ENCODE results near the gene ZMYND15.
A peak's percentile ranks its signal among the peaks of the same experiment; 100 is the strongest.

The ZMYND15 gene

GRCh38 chr17:4743898-4744297, 4.3 kb downstream of the ZMYND15 start:
- DNase-seq = no peak

- DNase-seq = no peak
These were observed 5.7 kb downstream of the ZMYND15 start for GRCh38 chr17:4744999-4745969.

GRCh38 chr17:4747847-4748246, 8.2 kb downstream of the ZMYND15 start:
- DNase-seq = peak; percentile 68

- no peak for DNase-seq
These were observed 9.1 kb downstream of the ZMYND15 start for GRCh38 chr17:4748686-4749085.

GRCh38 chr17:4750606-4751005, 11.0 kb downstream of the ZMYND15 start:
- DNase-seq = no peak

GRCh38 chr17:4751932-4752331, 12.3 kb downstream of the ZMYND15 start:
- no peak for DNase-seq

GRCh38 chr17:4753392-4753791, 13.8 kb downstream of the ZMYND15 start:
- no peak for DNase-seq

GRCh38 chr17:4759776-4760236, 20.2 kb downstream of the ZMYND15 start:
- DNase-seq = no peak

- DNase-seq = no peak
These were observed 25.0 kb downstream of the ZMYND15 start for GRCh38 chr17:4764595-4764994.

- no peak for DNase-seq
These were observed 26.6 kb downstream of the ZMYND15 start for GRCh38 chr17:4766201-4766600.

GRCh38 chr17:4766723-4767122, 27.1 kb downstream of the ZMYND15 start:
- DNase-seq = no peak

GRCh38 chr17:4768298-4768697, 28.7 kb downstream of the ZMYND15 start:
- DNase-seq = no peak

- no peak for DNase-seq
These were observed 30.0 kb downstream of the ZMYND15 start for GRCh38 chr17:4769628-4770027.

GRCh38 chr17:4771519-4772234, 32.0 kb downstream of the ZMYND15 start, which contains the start of gene TM4SF5:
TM4SF5 (plus strand) TSS chr17:4771886; CDS start chr17:4771923, 37 bp downstream.
- peak; percentile 15 for DNase-seq

- DNase-seq = no peak
These were observed 32.6 kb downstream of the ZMYND15 start for GRCh38 chr17:4772235-4772613.

- DNase-seq = no peak
These were observed 38.5 kb downstream of the ZMYND15 start for GRCh38 chr17:4777969-4778760.

- no peak for DNase-seq
These were observed 40.8 kb downstream of the ZMYND15 start for GRCh38 chr17:4780325-4780955.

- peak; percentile 15 for DNase-seq
These were observed 43.0 kb downstream of the ZMYND15 start for GRCh38 chr17:4782652-4783051.

GRCh38 chr17:4785311-4786105, 45.9 kb downstream of the ZMYND15 start:
- DNase-seq = no peak

GRCh38 chr17:4786106-4786511, 46.5 kb downstream of the ZMYND15 start, which contains the start of gene VMO1:
VMO1 (minus strand) TSS chr17:4786364; CDS start chr17:4786352, 12 bp downstream.
- peak; percentile 16 for DNase-seq

- no peak for DNase-seq
These were observed 46.9 kb downstream of the ZMYND15 start for GRCh38 chr17:4786516-4786915.
